GM13977 (cell line): ENCODE results near the gene LRRC45.

Experiments
- DNase-seq: peaks from one replicate; pipeline ENCODE4 v3.0.0; 2012; ENCODE audit warnings: low spot score
- in situ Hi-C: fragments of 300-500 bp; cut with MboI; formaldehyde crosslinking; loops from one replicate; pipeline ENCODE4 v1.12.0; 2022; ENCODE audit warnings: low sequenced_read_pairs, low pct_unique_long_range_greater_than_20kb, mixed read lengths, inconsistent platforms; ENCODE audit not compliant: unreplicated experiment
- TF ChIP-seq, protein P1 (sequence below): IDR thresholded peaks from 2 replicates; pipeline ENCODE4 v1.5.1; 2012; ENCODE audit warnings: mild to moderate bottlenecking, control low read depth; ENCODE audit not compliant: insufficient read depth; ENCODE audit errors: extremely low read depth, missing control alignments

Gene LRRC45

DNA sequence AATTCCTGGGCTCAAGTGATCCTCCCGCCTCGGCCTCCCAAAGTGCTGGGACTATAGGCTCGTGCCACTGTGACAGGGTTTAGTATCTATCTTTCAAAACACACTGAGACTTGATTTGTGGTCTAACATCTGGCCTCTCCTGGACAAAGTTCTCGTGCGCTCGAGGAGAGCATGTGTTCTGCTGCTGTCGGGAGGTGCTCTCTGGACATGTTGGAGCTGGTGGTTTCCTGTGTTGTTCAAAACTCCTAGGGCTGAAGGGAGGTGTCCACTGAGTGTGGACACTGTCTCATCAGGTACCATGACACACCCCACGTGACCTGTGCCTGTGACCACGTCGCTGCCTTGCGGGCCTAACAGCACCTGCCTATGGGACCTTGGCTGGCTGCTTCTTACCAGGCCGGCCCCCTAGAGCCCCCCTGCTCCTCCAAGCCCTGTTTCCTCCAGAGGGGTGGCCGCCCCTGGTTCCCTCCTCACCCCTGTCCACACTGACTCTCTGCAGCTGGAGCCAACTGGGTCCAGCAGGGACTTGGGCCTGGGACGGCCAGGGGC, 22.9 kb downstream of the LRRC45 start:
- in situ Hi-C loops = no loop called here
- DNase-seq = no peak
- TF ChIP-seq, protein P1, sequence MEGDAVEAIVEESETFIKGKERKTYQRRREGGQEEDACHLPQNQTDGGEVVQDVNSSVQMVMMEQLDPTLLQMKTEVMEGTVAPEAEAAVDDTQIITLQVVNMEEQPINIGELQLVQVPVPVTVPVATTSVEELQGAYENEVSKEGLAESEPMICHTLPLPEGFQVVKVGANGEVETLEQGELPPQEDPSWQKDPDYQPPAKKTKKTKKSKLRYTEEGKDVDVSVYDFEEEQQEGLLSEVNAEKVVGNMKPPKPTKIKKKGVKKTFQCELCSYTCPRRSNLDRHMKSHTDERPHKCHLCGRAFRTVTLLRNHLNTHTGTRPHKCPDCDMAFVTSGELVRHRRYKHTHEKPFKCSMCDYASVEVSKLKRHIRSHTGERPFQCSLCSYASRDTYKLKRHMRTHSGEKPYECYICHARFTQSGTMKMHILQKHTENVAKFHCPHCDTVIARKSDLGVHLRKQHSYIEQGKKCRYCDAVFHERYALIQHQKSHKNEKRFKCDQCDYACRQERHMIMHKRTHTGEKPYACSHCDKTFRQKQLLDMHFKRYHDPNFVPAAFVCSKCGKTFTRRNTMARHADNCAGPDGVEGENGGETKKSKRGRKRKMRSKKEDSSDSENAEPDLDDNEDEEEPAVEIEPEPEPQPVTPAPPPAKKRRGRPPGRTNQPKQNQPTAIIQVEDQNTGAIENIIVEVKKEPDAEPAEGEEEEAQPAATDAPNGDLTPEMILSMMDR = no peak

DNA sequence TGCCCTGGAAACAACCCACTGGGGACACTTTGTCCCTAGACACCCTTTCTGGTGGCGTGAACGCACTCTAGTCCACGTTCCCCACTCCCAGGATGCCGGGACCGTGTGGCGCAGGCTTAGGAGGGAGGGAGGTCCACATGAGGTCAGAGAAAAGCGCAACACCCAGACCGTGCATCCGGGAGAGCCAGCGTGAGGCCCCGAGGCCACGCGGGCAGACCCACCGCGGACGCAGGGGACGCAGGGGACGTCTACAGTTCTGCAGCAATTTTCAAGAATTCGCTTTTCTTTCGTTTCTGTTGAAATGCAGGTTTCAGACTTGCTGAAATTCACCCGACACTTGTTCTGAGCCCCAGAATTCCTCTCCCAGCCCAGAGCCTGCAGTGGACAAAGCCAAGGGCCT, 23.8 kb downstream of the LRRC45 start:
- TF ChIP-seq, protein P1 = no peak
- in situ Hi-C loops = no loop called here
- no peak for DNase-seq

DNA sequence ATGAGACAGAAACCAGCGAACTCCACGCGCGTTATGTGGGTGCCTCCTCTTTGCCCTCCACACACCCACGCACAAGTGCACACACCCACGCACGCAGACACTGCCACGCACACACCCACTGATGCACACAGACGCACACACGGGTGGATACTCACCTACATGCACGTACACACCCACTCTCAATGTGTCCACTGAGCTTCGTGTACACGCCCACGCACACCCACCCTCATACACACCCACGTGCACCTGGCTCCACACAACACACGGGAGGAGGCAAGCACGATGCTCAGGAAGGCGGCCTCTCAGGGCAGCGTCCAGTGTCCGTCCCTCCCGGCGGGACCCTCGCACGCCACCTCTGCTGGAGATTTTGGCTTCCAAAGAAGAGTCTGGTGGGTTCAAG, 24.3 kb downstream of the LRRC45 start:
- TF ChIP-seq, protein P1 = no peak
- in situ Hi-C loops = no loop called here
- no peak for DNase-seq

DNA sequence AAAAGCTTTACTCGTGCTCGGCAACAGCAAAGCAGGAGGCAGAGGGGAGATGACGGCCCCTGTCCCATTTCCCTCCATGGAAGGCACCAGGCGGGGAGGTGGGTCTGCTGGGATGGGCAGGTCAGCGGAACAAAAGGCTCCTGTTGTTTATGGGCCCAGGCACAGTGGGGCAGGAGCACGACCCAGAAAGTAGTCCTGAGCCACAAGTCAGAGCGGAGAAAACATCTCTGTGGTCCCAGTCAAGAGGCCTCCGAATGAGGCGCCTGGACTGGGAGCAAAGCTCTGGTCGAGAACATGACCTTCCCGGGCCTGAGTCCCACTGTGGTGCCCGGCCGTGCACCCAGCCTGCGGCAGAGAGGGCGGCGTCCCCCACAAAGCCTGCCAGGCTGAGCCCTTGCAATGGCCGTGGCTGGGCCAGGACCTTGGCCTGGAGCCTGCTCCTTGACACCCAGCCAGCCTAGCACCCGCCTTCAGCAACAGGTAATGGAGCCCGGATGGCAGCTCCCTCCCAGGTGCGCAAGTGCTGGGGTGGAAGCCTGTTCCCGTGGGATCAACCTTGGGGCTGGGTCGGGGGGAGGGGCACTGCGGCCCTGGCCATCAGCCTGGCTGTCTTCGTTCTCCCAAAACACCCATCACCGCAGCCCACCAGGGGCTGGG, 24.9 kb downstream of the LRRC45 start:
- TF ChIP-seq, protein P1 = no peak
- in situ Hi-C loops = no loop called here
- DNase-seq = no peak

DNA sequence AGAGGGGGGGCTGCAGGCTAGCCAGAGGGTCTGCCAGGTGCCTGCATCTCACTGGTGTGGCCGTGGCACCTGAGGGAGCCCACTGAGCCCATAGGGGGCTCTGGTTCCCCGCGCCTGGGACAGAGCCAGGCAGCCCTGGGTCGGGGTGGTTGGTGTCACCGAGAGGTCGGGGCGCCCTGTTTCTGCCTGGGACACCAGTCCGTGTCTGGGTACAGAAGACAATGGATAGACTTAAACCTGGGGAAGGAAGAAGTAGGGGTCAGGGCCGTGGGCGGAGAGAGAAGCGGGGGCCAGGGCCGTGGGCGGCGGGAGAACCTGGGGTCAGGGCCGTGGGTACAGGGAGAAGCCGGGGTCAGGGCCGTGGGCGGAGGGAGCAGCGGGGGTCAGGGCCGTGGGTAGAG, 25.5 kb downstream of the LRRC45 start:
- TF ChIP-seq, protein P1 = no peak

DNA sequence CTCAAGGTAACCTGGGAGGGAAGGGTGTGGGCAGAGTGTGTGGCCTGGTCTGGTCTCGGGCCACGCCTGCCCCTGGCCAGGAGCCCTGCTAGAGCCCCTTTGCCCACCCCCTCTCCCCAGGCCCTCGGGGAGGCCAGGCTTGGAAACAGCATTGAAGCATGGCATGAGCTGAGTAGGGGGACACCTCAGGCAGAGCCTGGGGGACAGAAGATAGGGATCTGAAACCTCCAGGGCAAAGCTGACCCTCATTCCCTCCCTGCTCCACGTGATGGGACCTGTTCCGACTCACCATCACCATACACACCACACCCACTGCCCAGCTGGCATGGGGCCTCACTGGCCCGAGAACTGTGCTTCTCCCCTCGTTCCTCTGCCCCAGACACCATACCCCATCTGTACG, 26.0 kb downstream of the LRRC45 start:
- in situ Hi-C loops = no loop called here
- no peak for DNase-seq
- TF ChIP-seq, protein P1 = no peak

More for the DNA sequence above, 25.5 kb downstream of the LRRC45 start:
- no peak for DNase-seq
- in situ Hi-C loops = no loop called here

DNA sequence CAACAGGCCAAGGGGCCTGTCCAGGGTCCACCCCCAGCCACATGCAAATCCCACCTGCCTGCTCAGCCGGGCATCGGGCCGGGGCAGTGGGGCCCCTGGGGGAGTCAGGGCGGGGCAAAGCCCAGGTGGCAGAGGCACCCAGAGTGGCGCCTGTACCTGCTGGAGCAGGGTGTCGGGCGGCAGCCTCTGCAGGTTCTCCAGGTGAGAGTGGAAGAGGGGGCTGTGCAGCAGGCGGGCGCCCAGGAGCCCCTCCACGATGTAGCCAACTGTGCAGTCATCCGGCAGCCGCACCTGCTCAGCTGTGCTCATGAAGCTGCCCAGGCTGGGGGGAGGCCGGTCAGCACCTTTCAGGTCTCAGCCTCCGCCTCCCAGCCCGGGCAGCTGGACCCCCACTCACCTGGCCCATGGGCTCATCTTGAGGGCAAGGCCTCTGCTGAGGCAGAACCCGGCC, 26.4 kb downstream of the LRRC45 start:
- in situ Hi-C loops = no loop called here
- TF ChIP-seq, protein P1 = no peak
- DNase-seq = no peak
